ENCODE results near the gene SETBP1.

DNA sequence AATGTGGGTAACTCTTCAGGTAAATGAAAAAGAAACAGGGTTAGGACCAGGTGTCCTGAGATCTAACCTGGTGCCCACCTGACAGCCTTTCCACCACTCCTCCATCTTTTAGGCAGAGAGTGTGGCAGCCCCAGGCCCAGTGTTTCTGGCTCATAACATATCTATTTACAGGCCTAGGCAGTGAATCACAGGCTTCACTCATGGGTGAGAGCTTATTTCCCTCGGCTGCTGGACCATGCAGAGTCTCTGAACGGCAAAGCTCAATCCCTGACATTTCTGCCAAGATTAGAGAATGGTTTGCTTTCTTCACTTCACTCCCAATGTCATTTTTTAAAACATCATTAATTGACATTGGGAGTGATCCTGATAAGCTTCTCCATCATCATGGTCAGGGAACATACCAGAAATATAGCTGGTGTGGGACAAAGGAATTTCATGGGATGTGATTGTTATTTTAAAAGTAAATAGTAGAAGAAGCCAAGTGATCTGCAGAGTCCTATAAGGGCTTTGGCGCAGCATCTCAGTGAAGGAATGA lies 323.9 kb downstream of the SETBP1 start:
- TF ChIP-seq, protein P1, sequence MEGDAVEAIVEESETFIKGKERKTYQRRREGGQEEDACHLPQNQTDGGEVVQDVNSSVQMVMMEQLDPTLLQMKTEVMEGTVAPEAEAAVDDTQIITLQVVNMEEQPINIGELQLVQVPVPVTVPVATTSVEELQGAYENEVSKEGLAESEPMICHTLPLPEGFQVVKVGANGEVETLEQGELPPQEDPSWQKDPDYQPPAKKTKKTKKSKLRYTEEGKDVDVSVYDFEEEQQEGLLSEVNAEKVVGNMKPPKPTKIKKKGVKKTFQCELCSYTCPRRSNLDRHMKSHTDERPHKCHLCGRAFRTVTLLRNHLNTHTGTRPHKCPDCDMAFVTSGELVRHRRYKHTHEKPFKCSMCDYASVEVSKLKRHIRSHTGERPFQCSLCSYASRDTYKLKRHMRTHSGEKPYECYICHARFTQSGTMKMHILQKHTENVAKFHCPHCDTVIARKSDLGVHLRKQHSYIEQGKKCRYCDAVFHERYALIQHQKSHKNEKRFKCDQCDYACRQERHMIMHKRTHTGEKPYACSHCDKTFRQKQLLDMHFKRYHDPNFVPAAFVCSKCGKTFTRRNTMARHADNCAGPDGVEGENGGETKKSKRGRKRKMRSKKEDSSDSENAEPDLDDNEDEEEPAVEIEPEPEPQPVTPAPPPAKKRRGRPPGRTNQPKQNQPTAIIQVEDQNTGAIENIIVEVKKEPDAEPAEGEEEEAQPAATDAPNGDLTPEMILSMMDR (IDR thresholded peaks at IDR 0.05 in 2 of 3, conservative IDR thresholded peaks at IDR 0.05 in 1 of 3; ENCODE audit: insufficient read depth in 2 of 3, low read depth in 1 of 3, low read length in 3 of 3), result no peak
- TF ChIP-seq SMARCE1 (IDR thresholded peaks at IDR 0.05), result no peak
- TF ChIP-seq GABPA (tag; conservative IDR thresholded peaks at IDR 0.05; ENCODE audit: low read depth), result no peak
- no peak for TF ChIP-seq STAG1 (CRISPR knock-in tag; IDR thresholded peaks at IDR 0.05; ENCODE audit: borderline replicate concordance)
- TF ChIP-seq, protein P2, sequence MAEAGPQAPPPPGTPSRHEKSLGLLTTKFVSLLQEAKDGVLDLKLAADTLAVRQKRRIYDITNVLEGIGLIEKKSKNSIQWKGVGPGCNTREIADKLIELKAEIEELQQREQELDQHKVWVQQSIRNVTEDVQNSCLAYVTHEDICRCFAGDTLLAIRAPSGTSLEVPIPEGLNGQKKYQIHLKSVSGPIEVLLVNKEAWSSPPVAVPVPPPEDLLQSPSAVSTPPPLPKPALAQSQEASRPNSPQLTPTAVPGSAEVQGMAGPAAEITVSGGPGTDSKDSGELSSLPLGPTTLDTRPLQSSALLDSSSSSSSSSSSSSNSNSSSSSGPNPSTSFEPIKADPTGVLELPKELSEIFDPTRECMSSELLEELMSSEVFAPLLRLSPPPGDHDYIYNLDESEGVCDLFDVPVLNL (CRISPR knock-in tag; IDR thresholded peaks at IDR 0.05; ENCODE audit: low read depth), result no peak
- no peak for TF ChIP-seq ELF1 (tag; IDR thresholded peaks at IDR 0.05)
- TF ChIP-seq POLR2A (conservative IDR thresholded peaks at IDR 0.05), result no peak
- no peak for TF ChIP-seq HDAC3 (IDR thresholded peaks at IDR 0.05; ENCODE audit: borderline replicate concordance, partially characterized antibody)
- no peak for TF ChIP-seq TARDBP (IDR thresholded peaks at IDR 0.05)
- TF ChIP-seq, protein P3, sequence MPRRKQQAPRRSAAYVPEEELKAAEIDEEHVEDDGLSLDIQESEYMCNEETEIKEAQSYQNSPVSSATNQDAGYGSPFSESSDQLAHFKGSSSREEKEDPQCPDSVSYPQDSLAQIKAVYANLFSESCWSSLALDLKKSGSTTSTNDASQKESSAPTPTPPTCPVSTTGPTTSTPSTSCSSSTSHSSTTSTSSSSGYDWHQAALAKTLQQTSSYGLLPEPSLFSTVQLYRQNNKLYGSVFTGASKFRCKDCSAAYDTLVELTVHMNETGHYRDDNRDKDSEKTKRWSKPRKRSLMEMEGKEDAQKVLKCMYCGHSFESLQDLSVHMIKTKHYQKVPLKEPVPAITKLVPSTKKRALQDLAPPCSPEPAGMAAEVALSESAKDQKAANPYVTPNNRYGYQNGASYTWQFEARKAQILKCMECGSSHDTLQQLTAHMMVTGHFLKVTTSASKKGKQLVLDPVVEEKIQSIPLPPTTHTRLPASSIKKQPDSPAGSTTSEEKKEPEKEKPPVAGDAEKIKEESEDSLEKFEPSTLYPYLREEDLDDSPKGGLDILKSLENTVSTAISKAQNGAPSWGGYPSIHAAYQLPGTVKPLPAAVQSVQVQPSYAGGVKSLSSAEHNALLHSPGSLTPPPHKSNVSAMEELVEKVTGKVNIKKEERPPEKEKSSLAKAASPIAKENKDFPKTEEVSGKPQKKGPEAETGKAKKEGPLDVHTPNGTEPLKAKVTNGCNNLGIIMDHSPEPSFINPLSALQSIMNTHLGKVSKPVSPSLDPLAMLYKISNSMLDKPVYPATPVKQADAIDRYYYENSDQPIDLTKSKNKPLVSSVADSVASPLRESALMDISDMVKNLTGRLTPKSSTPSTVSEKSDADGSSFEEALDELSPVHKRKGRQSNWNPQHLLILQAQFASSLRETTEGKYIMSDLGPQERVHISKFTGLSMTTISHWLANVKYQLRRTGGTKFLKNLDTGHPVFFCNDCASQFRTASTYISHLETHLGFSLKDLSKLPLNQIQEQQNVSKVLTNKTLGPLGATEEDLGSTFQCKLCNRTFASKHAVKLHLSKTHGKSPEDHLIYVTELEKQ (CRISPR knock-in tag; IDR thresholded peaks at IDR 0.05), result no peak
- no peak for TF ChIP-seq BHLHE40 (IDR thresholded peaks at IDR 0.05; ENCODE audit: low read length)
- TF ChIP-seq, protein P4, sequence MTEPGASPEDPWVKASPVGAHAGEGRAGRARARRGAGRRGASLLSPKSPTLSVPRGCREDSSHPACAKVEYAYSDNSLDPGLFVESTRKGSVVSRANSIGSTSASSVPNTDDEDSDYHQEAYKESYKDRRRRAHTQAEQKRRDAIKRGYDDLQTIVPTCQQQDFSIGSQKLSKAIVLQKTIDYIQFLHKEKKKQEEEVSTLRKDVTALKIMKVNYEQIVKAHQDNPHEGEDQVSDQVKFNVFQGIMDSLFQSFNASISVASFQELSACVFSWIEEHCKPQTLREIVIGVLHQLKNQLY (CRISPR knock-in tag; conservative IDR thresholded peaks at IDR 0.05), result no peak
